NCI-H524 (cell line): ENCODE data around the gene ACAA2.

Experiments used
- DNase-seq, 2 experiments: peaks; one replicate each; lab custom pipeline; 2025; lab: John Stamatoyannopoulos, UW

The ACAA2 gene

GRCh38 chr18:49813319-49814146 is at the start of gene ACAA2:
ACAA2 (minus strand) TSS chr18:49813533; CDS start chr18:49813484, 49 bp downstream.
- DNase-seq: peak; percentile 60 to 81

GRCh38 chr18:49862656-49863385 is 49.5 kb upstream of the ACAA2 start:
- DNase-seq: peak; percentile 95 to 98

- peak in 1 of 2 experiments; percentile 13 for DNase-seq
Observed at GRCh38 chr18:49861659-49862058, 48.3 kb upstream of the ACAA2 start.

GRCh38 chr18:49859725-49860124 is 46.4 kb upstream of the ACAA2 start:
- DNase-seq: no peak

- DNase-seq: no peak
Observed at GRCh38 chr18:49859021-49859359, 45.7 kb upstream of the ACAA2 start.

- DNase-seq: peak; percentile 57 to 68
Observed at GRCh38 chr18:49858309-49859020, 45.1 kb upstream of the ACAA2 start.

GRCh38 chr18:49857708-49858107 is 44.4 kb upstream of the ACAA2 start:
- DNase-seq: peak in 1 of 2 experiments; percentile 23

- DNase-seq: peak; percentile 38 to 72
Observed at GRCh38 chr18:49856496-49856895, 43.2 kb upstream of the ACAA2 start.

GRCh38 chr18:49855711-49856415 is 42.5 kb upstream of the ACAA2 start:
- DNase-seq: peak in 1 of 2 experiments; percentile 57

- no peak for DNase-seq
Observed at GRCh38 chr18:49854681-49855080, 41.3 kb upstream of the ACAA2 start.

- DNase-seq: no peak
Observed at GRCh38 chr18:49853436-49853835, 40.1 kb upstream of the ACAA2 start.

GRCh38 chr18:49853011-49853410 is 39.7 kb upstream of the ACAA2 start:
- no peak for DNase-seq

GRCh38 chr18:49851624-49852023 is 38.3 kb upstream of the ACAA2 start:
- DNase-seq: peak in 1 of 2 experiments; percentile 9

GRCh38 chr18:49850636-49851035 is 37.3 kb upstream of the ACAA2 start:
- peak in 1 of 2 experiments; percentile 40 for DNase-seq

- peak; percentile 80 to 88 for DNase-seq
Observed at GRCh38 chr18:49849331-49850217, 36.2 kb upstream of the ACAA2 start.

- no peak for DNase-seq
Observed at GRCh38 chr18:49848115-49848514, 34.8 kb upstream of the ACAA2 start.

- DNase-seq: no peak
Observed at GRCh38 chr18:49847524-49847923, 34.2 kb upstream of the ACAA2 start.

GRCh38 chr18:49846718-49847470 is 33.6 kb upstream of the ACAA2 start:
- no peak for DNase-seq

GRCh38 chr18:49846361-49846662 is 33.0 kb upstream of the ACAA2 start:
- no peak for DNase-seq

GRCh38 chr18:49845629-49846360 is 32.5 kb upstream of the ACAA2 start:
- DNase-seq: peak in 1 of 2 experiments; percentile 35
